GM21576 (cell line): ENCODE data around the gene NHERF2.

Experiments
- ATAC-seq: cut with Tn5 transposase; IDR thresholded peaks from one replicate; pipeline ENCODE4 v1.9.1; 2021; ENCODE audit warnings: mild to moderate bottlenecking, moderate library complexity; ENCODE audit not compliant: unreplicated experiment

Gene NHERF2

DNA sequence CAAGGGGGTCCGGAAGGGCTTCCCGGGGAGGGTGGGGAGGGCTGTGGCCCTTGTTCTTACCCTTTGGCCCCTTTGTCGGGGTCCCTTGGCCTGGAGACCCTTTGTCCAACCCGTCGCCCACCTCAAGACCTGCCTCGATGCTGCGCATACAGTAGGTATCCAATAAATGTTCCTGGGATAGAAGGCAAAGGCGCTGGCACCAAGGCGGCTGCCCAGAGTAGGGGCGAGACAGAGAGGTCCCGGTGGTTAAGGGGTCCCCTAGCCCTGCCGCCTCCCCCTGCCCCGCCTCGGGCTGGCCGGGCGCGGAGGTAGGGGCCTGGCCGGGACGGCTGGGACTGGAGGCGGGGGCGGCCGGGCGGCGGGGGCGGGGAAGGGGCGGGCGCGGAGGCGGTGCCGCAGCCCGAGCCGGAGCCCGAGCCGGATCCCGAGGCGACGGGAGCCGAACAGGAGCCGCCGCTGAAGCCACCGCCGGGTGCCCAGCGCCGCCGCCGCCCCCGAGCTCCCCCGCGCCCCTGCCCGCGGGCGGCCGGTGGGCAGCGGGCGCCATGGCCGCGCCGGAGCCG is at the start of gene NHERF2:
TSS of gene NHERF2 (plus strand) at position 442 of the 563 bp plus-strand sequence. CDS start at position 546, 104 bp downstream.
- no peak for ATAC-seq

- ATAC-seq: no peak
Observed at GRCh38 chr16:1976951-1977874, 49.5 kb upstream of the NHERF2 start.

DNA sequence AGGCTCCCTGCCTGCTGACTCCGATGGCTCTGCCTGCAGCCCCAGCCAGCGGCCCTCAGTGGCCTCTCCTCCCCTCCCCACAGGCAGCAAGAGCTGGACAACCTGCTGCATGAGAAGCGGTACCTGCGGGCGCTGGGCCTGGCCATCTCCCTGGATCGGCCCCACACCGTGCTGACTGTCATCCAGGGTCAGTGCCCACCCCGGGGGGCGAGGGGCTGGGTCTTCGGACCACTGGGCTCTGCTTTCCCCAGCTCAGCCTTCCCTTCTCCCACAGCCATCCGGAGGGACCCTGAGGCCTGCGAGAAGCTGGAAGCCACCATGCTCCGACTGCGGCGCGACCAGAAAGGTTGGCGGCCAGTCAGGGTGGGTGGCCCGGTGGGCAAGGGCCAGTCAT is 48.8 kb upstream of the NHERF2 start:
- no peak for ATAC-seq

- ATAC-seq: no peak
Observed at GRCh38 chr16:1978476-1979120, 48.1 kb upstream of the NHERF2 start.

GRCh38 chr16:1979271-1980029 is 47.3 kb upstream of the NHERF2 start:
- ATAC-seq: no peak

- no peak for ATAC-seq
Observed at GRCh38 chr16:1980030-1980769, 46.5 kb upstream of the NHERF2 start.

DNA sequence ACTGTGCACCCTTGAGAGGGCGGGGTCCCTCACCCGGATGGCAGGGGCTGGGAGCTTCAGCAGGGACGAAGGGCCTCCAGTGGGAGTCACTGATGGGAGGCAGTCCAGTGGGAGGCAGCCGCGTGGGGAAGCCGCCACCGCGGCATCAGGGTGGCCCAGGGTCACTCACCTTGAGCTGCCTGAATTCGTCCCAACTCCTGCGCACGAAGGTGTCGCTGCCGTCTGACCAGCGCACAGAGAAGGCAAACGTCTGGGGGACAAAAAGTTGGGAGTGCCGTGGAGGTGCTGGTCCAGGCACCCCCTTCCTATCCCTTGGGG is 46.0 kb upstream of the NHERF2 start:
- ATAC-seq: no peak

DNA sequence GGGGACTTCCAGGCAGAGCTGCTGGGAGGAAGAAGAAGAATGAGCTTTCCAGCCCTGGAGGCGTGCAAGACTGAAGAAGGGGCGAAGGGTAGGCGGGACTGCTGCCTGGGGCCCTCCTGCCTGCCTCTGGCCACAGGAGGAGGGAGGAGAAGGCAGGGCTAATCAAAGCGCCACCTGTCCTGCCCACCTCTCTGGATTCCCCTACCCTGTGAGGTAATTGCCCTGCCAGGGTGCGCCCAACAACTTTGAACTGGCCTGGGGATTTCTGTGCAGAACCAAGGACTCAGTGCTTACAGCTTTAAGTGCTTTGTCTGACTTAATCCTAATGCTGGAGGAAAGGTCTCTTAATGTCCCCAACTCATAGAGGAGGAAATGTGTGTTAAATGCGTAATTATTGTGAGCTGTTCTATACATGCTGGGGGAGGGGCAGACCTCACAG is 45.3 kb upstream of the NHERF2 start, which contains the start of gene NOXO1:
TSS of gene NOXO1 (minus strand) at position 72 of the 439 bp plus-strand sequence. CDS start 290 bp downstream, outside the sequence.
- no peak for ATAC-seq

DNA sequence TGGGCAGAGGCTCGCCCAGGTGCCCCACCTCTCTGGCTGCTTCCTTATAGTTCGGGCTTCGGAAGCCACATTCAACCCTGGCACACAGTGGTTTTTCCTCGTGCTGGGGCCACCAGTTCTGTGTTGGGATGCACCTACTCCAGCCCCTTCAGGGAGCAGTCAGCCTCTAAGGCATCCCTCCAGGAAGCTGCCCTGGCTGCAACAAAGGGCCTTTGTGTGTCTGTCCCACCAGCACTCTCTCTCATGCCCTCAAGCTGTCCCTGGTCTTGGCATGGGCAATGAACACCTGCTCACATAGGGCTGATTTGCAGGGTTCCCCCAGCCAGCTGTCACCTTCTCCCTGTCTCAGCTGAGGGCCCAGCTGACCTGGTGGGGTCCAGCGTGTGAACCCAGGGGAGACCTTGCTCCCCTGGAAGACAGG is 44.7 kb upstream of the NHERF2 start:
- no peak for ATAC-seq

- no peak for ATAC-seq
Observed at GRCh38 chr16:1982991-1983543, 43.6 kb upstream of the NHERF2 start.

- peak; percentile 73 for ATAC-seq
Observed at GRCh38 chr16:1983544-1984346, 43.0 kb upstream of the NHERF2 start, which contains the start of gene GFER. Gene GFER (plus strand): TSS chr16:1984193. CDS start chr16:1984219, 26 bp downstream.

GRCh38 chr16:1984347-1985225 is 42.1 kb upstream of the NHERF2 start:
- no peak for ATAC-seq

DNA sequence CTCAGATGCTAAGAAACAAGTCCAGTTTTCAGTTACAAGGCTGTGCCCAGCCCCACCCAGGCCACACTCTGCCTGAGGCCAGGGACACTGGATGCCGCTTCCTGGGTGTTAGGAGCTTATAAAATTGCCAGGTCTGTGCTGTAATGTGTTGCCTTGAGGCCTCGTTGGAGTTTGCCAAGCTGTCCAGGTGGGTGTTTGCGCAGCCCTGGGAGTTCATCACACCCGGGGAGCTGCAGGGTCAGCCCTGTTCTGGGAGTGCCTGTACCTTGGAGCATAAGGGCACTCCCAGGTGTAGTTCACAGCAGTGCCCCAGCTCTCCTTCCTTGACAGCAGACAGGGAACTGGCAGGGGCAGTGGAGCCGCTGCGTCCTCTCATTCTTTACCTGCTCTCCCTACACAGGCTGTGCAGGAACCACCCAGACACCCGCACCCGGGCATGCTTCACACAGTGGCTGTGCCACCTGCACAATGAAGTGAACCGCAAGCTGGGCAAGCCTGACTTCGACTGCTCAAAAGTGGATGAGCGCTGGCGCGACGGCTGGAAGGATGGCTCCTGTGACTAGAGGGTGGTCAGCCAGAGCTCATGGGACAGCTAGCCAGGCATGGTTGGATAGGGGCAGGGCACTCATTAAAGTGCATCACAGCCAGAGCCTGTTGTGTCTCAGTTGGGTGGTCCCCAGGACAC is 41.1 kb upstream of the NHERF2 start:
- ATAC-seq: no peak

DNA sequence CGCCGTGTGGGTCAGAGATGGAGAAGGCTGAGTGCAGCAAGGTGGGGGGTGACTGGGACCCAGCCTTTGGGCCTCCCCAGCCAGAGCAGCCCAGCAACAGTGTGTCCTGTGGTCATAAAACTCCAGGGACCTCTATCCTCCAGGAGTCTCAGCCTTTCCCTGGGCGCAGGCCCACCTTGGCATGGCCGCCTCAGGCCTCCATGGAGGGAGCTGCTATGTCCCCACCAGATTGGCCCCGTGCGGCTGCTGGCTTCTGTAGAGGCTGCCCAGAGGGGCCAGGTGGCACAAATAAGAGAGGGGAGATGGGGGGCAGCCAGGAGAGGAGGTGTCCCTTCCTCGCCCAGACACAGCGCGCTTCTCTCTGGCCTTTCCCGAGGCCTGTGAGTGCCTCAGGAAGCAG is 39.5 kb upstream of the NHERF2 start:
- no peak for ATAC-seq

- ATAC-seq: no peak
Observed at GRCh38 chr16:1989209-1990100, 37.2 kb upstream of the NHERF2 start, which contains the start of gene SYNGR3. Gene SYNGR3 (plus strand): TSS chr16:1989970. CDS start chr16:1990103, 133 bp downstream.

DNA sequence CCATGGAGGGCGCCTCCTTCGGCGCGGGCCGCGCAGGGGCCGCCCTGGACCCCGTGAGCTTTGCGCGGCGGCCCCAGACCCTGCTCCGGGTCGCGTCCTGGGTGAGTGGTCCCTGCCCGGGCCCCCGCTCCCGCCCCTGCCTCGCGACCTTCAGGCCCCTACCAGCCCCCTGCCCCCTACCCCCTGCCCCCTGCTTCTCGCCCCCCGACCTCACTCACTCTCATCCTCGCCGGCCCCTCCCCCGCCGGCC is 36.7 kb upstream of the NHERF2 start:
- no peak for ATAC-seq
